Gastroesophageal sphincter (tissue), 3 donors: Measurements from ENCODE around the gene MS4A2.

Experiments used
- CTCF ChIP-seq, 4 experiments: fragments of 200-600 bp in 2 of 4; fragments of 450-650 bp in 2 of 4; sonication (generic) in 1 of 4; IDR thresholded peaks; one replicate each; pipeline ENCODE4 v1.5.1; 2017 to 2019; ENCODE audit warnings: antibody characterized with exemption in 4 of 4, mild to moderate bottlenecking in 2 of 4, moderate library complexity in 2 of 4
- EP300 ChIP-seq: sonication (generic); formaldehyde crosslinking; IDR thresholded peaks from one replicate; pipeline ENCODE4 v1.6.1; 2017; ENCODE audit warnings: antibody characterized with exemption, mild to moderate bottlenecking
- POLR2A ChIP-seq, 2 donors: fragments of 450-650 bp; IDR thresholded peaks; one replicate each; pipeline ENCODE4 v1.6.1; 2017; ENCODE audit warnings: antibody characterized with exemption in 2 of 2, mild to moderate bottlenecking in 2 of 2, moderate library complexity in 1 of 2
- POLR2AphosphoS5 ChIP-seq: sonication (generic); formaldehyde crosslinking; IDR thresholded peaks from one replicate; pipeline ENCODE4 v1.6.1; 2017; ENCODE audit warnings: antibody characterized with exemption

- TF ChIP-seq POLR2A (IDR thresholded peaks at IDR 0.05) (no peak), CTCF (IDR thresholded peaks at IDR 0.05) (no peak), EP300 (no peak), POLR2AphosphoS5 (no peak)
These were observed 22.7 kb upstream of the MS4A2 start for GRCh38 chr11:60065801-60066200.
